Gastroesophageal sphincter (tissue), 4 donors: Measurements from ENCODE around the gene GABRG3. TPM values are rescaled to one million over a fixed set of nuclear protein-coding genes. Genes with fewer than 3 reads are reported as not detected.

Experiments
- ATAC-seq: fragments of 150-250 bp; one replicate; pipeline ENCODE4 v1.9.1; 2016; ENCODE audit warnings: mild to moderate bottlenecking, moderate library complexity
- H3K27ac ChIP-seq, 4 donors: fragments of 200-600 bp; sonication (generic) in 3 of 4; 1 replicate in 3 of 4; 2 replicates in 1 of 4; pipeline ENCODE4 v1.5.1; 2016 to 2019
- H3K27me3 ChIP-seq: fragments of 200-600 bp; sonication (generic); one replicate; pipeline ENCODE4 v1.5.1; 2019
- H3K36me3 ChIP-seq, 2 donors: fragments of 200-600 bp; sonication (generic); one replicate each; pipeline ENCODE4 v1.5.1; 2019; ENCODE audit warnings: control low read depth in 1 of 2
- H3K4me1 ChIP-seq, 3 donors: fragments of 200-600 bp; sonication (generic); 1 replicate in 2 of 3; 2 replicates in 1 of 3; pipeline ENCODE4 v1.5.1; 2016 to 2019; ENCODE audit warnings: control low read depth in 2 of 3
- H3K4me3 ChIP-seq, 2 donors: fragments of 200-600 bp; sonication (generic); one replicate each; pipeline ENCODE4 v1.5.1; 2019; ENCODE audit warnings: mild to moderate bottlenecking in 1 of 2, moderate library complexity in 1 of 2
- H3K9me3 ChIP-seq, 3 donors: fragments of 200-600 bp; sonication (generic); one replicate each; pipeline ENCODE4 v1.5.1; 2017 to 2019; ENCODE audit warnings: control low read depth in 2 of 3
- EP300 ChIP-seq: sonication (generic); formaldehyde crosslinking; IDR thresholded peaks from one replicate; pipeline ENCODE4 v1.6.1; 2017; ENCODE audit warnings: antibody characterized with exemption, mild to moderate bottlenecking
- POLR2A ChIP-seq, 2 donors: fragments of 450-650 bp; IDR thresholded peaks; one replicate each; pipeline ENCODE4 v1.6.1; 2017; ENCODE audit warnings: antibody characterized with exemption in 2 of 2, mild to moderate bottlenecking in 2 of 2, moderate library complexity in 1 of 2
- POLR2AphosphoS5 ChIP-seq: sonication (generic); formaldehyde crosslinking; IDR thresholded peaks from one replicate; pipeline ENCODE4 v1.6.1; 2017; ENCODE audit warnings: antibody characterized with exemption
- WGBS, 2 donors: methylation state at CpG; one replicate each; pipeline ENCODE4 v1.1.5; 2018; ENCODE audit warnings: low coverage in 1 of 2; 5-methylcytosine and 5-hydroxymethylcytosine counted together
- total RNA-seq, 4 donors: library from RNA; depleted of rRNA; stranded (reverse); fragments of >200 nt; gene quantifications; one replicate each; pipeline ENCODE4 v1.1.0, GENCODE V29; 2016
- TF ChIP-seq, protein P1 (sequence below), 4 experiments: fragments of 200-600 bp in 2 of 4; fragments of 450-650 bp in 2 of 4; sonication (generic) in 1 of 4; IDR thresholded peaks; one replicate each; pipeline ENCODE4 v1.5.1; 2017 to 2019; ENCODE audit warnings: antibody characterized with exemption in 4 of 4, mild to moderate bottlenecking in 2 of 4, moderate library complexity in 2 of 4

GABRG3 gene
- total RNA-seq, 4 donors from 2014 or later = under 0.01 to 0.04 TPM; not detected in 2

DNA sequence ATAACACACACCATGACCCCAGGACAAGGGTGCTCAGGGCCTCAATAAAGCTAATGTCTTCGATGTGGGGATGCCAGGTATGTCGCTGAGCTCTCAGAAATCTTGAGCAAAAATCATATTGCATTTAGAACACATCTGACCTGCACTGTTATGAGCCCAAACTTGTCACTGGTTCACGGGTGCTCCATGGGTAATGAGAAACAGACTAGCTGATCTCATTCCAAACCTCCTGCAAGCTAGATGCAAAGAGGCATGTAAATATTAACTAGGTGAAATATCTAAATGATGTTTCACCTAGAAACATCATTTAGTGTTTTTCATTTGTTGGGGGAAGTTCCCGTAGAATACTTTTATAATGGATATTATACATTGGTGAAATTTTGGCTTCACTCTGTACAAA is 578.8 kb downstream of the GABRG3 start:
- ATAC-seq = no peak
- H3K4me3 ChIP-seq = no peak overlapping the region
- no peaks in the 10 kb centered on the region for H3K9me3 ChIP-seq
- H3K27ac ChIP-seq = no peak overlapping the region
- no peaks in the 10 kb centered on the region for H3K27me3 ChIP-seq
- no peaks in the 10 kb centered on the region for H3K36me3 ChIP-seq
- no peaks in the 10 kb centered on the region for H3K4me1 ChIP-seq
- TF ChIP-seq, protein P1, sequence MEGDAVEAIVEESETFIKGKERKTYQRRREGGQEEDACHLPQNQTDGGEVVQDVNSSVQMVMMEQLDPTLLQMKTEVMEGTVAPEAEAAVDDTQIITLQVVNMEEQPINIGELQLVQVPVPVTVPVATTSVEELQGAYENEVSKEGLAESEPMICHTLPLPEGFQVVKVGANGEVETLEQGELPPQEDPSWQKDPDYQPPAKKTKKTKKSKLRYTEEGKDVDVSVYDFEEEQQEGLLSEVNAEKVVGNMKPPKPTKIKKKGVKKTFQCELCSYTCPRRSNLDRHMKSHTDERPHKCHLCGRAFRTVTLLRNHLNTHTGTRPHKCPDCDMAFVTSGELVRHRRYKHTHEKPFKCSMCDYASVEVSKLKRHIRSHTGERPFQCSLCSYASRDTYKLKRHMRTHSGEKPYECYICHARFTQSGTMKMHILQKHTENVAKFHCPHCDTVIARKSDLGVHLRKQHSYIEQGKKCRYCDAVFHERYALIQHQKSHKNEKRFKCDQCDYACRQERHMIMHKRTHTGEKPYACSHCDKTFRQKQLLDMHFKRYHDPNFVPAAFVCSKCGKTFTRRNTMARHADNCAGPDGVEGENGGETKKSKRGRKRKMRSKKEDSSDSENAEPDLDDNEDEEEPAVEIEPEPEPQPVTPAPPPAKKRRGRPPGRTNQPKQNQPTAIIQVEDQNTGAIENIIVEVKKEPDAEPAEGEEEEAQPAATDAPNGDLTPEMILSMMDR (IDR thresholded peaks at IDR 0.05) = no peak
- TF ChIP-seq EP300 = no peak
- TF ChIP-seq POLR2A (IDR thresholded peaks at IDR 0.05) = no peak
- TF ChIP-seq POLR2AphosphoS5 = no peak
- WGBS, 2 donors = 70 to 91% methylated on average over 3 to 4 of the region's 4 CpGs

DNA sequence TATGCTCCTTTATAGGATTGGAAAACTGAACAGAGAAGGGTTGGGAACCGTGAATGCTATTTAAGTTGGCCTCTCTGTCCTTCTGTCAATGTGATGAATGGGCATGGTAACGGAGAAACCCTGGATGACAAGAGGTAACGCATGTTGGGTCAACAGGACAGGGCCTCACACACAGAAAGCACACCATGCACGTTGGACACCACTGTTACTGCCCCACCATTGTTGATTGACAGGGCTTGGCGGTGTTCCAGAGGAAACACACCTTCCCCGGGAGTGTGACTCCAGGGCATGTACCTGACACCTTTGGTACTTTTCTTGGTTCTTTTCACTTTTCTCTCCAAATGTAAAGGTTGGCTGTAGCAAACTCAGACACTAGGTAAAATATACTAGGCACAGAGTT is 579.7 kb downstream of the GABRG3 start:
- Histone ChIP-seq H3K4me3 (no peak overlapping the region), H3K9me3 (peaks cover 0 to 4% (median 0%) of the 10 kb centered on the region in 3 donors), H3K27ac (no peak overlapping the region), H3K4me1 (no peaks in the 10 kb centered on the region), H3K27me3 (no peaks in the 10 kb centered on the region), H3K36me3 (no peaks in the 10 kb centered on the region)
- ATAC-seq = no peak
- 45 to 53% methylated on average over 6 of the region's 6 CpGs for WGBS, 2 donors
- TF ChIP-seq EP300 (no peak), POLR2A (IDR thresholded peaks at IDR 0.05) (no peak), POLR2AphosphoS5 (no peak)
- TF ChIP-seq, protein P1 (IDR thresholded peaks at IDR 0.05) = no peak

DNA sequence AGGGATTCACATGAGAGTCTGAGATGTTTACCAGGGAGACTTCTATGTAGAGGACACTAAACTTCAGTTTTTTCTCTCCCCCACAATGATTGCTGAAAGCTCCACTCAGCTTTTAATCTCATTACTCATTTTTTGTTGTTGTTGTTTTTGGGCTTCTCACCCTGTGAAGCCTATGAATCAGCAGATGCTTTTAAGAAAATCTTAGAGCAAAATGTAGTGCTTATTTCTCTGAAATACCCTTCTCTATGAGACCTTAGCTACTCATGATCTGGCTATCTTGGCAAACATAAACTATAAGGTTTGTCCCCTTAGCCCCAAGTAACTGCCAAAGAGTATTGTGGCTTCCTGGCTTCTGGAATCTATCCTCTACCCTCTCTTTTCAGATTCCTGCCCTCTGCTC is 590.8 kb downstream of the GABRG3 start:
- TF ChIP-seq POLR2A (IDR thresholded peaks at IDR 0.05) = no peak
- no peak for TF ChIP-seq POLR2AphosphoS5
- no peak for TF ChIP-seq EP300
- TF ChIP-seq, protein P1 (IDR thresholded peaks at IDR 0.05) = no peak

DNA sequence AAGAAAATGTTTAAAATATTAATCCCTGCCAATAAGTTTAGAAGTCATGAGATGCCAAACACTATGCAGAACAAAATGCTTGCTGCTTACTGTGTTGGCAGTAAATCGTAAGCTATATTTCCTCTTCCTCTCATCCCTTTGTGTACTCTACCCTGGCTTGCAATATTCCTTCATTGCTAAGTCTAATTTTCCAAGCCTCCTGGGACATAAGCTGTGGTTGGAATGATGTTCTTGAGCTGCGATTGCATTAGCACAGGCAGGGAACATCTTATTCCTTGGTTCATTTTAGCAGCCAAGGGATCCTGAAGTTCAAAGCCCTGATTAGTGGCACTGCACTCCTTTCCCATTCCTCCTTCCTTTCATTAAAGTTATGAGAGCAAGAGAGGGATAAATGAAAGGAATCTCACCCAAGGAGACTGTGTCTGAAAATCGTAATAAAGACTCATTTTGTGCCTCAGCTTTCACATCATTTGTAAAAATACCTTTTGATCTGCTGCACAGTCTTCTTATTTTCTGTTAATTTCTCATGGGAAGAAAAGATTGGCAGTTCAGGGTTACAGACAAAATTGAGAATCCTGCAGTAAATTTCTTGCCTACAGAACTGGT is 592.9 kb downstream of the GABRG3 start:
- TF ChIP-seq POLR2AphosphoS5 (no peak), POLR2A (IDR thresholded peaks at IDR 0.05) (no peak), EP300 (no peak)
- TF ChIP-seq, protein P1 (IDR thresholded peaks at IDR 0.05) = no peak
- no peaks in the 10 kb centered on the region for H3K4me1 ChIP-seq
- no peak for ATAC-seq
- WGBS, 2 donors = 67 to 71% methylated on average over 3 of the region's 3 CpGs
- H3K27me3 ChIP-seq = no peaks in the 10 kb centered on the region
- no peak overlapping the region for H3K27ac ChIP-seq
- no peak overlapping the region for H3K4me3 ChIP-seq
- H3K9me3 ChIP-seq = peaks cover 0 to 18% (median 0%) of the 10 kb centered on the region in 3 donors
- no peaks in the 10 kb centered on the region for H3K36me3 ChIP-seq

More for the DNA sequence above, 590.8 kb downstream of the GABRG3 start:
- no peak for ATAC-seq
- Histone ChIP-seq H3K27me3 (no peaks in the 10 kb centered on the region), H3K36me3 (no peaks in the 10 kb centered on the region), H3K27ac (no peak overlapping the region), H3K9me3 (peaks cover 0 to 18% (median 0%) of the 10 kb centered on the region in 3 donors), H3K4me3 (no peak overlapping the region), H3K4me1 (no peaks in the 10 kb centered on the region)

DNA sequence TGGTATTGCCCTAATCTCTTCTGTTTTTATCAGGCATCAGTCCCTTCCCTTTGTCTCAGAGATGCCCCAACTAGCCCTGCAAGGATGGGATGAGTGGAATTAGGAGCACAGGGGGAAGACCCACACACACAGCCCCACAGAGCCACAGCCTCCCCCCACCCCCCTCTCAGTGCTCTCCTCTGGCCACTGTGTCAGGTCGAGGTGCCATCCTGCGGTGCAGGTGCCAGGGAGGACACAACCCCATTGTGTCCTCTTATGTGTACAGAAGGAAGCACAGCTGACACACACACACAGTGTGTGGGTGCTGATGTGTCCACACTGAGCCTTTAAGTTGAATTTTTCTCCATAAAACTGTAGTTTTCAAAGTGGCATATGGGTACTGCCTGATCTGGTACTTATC is 593.7 kb downstream of the GABRG3 start:
- H3K9me3 ChIP-seq = peaks cover 0 to 18% (median 0%) of the 10 kb centered on the region in 3 donors
- no peak overlapping the region for H3K4me3 ChIP-seq
- no peak overlapping the region for H3K27ac ChIP-seq
- TF ChIP-seq POLR2AphosphoS5 = no peak
- no peaks in the 10 kb centered on the region for H3K4me1 ChIP-seq
- ATAC-seq = no peak
- no peaks in the 10 kb centered on the region for H3K36me3 ChIP-seq
- WGBS, 2 donors = no CpG with 5 or more reads among the region's 2 CpGs
- H3K27me3 ChIP-seq = no peaks in the 10 kb centered on the region
